GM12874 (cell line): ENCODE measurements around the gene SYK.

ENCODE experiments used
- CTCF ChIP-seq: IDR thresholded peaks from 2 replicates; pipeline ENCODE4 v1.5.1; 2011; ENCODE audit warnings: low read depth, mild to moderate bottlenecking, control low read depth, low read length, moderate library complexity; ENCODE audit not compliant: insufficient read depth

SYK gene

DNA sequence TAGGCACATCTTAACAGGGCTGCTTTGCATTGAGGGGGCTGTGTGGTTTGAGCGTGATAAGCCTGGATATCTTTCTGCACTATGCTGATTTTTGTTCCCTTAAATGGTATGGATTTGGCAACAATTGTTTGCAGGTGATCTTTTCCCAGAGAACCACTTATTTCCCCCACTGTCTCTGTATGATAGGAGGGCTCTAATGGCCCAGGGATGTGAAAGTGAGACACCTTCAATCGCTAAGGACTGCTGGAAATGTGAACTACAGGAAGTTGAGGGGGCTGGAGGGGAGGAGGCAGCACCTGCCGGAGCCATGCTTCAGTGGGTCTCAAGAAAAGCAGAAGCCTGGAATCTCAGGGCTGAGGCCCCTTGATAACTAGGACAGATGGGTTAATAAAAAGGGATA, 29.4 kb downstream of the SYK start:
- TF ChIP-seq CTCF = no peak

GRCh38 chr9:90832261-90832660, 30.6 kb downstream of the SYK start:
- TF ChIP-seq CTCF = no peak

DNA sequence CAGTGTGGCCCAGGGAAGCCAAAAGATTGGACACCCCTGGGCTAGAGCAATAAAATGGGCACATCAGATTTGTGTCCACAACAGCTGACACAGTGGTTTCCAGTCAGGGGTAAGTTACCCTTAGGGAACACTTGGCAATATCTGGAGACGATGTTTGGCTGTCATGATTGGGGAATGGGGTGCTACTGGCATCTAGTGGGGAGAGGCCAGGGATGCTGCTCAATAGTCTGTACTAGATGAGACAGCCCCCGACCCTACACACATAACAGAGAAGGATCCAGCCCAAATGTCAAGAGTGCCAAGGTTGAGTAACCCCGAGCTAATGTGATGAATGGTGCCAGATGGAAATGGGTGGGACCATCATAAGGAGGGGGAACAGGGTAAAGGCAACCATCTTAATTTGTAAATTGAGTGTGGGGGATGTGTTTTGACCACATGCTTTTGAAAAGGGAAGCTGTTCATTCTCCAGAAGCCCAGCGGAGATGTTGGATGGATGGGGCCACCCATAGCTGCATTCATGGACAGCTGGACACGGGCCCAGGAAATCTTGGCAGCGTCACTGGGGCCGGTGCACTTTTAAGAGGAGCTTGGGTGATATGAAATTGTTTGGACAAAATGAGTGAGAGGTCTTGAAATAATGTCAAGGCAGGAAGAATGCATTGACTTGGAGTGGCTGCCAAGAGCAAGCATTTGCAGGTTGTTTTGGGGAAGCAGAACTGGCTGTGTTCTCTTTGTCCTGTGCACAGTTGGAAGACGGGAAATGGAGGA, 33.4 kb downstream of the SYK start:
- peak; percentile 20; the same call in 1 of the 2 replicates for TF ChIP-seq CTCF

GRCh38 chr9:90836411-90837080, 34.9 kb downstream of the SYK start:
- TF ChIP-seq CTCF = no peak

DNA sequence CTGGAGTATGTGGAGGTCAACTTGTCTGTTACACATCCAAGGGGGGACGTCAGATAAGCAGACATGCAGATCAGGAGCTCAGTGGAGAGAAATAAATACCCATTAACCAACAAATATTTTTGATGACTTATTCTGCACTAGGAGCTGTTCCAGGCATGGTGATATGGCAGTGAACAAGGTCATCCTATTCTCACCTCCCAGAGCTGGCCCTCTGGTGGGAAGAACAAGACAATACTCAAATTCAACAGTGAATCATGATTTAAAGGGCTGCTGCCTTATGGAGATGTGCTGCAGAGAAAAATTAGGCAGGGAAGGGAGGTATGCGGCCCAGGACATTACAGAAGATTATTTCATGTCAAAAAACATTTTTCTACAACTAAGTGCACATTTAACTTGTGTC, 36.5 kb downstream of the SYK start:
- peak; percentile 12; the same call in 1 of the 2 replicates for TF ChIP-seq CTCF

DNA sequence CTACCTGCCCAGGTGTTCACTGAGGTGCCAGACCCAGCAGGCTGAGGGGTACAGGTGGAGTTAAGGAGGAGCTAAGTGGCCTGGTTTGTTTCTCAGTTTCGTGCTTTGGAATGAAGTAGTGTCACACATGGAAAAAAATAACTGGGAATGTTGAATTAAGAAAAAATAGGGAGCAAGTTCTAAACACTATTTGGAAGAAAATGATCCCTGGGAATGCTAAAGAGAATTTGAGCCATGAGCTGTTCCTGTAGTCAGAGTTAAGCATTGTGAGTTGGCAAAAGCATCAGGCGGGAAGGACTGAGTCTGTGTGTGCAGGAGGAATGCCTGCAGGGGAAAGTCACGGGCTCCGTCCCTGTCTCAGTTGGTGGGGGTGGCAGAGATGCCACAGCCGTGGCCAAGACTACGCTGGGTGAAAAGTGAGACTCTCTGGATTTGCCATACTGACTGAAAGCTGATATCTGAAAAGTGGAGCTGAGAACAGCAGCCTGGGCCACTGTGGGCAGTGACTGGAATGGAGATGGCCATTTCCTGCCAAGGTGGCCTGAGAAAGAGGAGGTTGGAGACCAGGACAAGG, 37.0 kb downstream of the SYK start:
- TF ChIP-seq CTCF = no peak

GRCh38 chr9:90839183-90839728, 37.6 kb downstream of the SYK start:
- no peak for TF ChIP-seq CTCF
